HepG2 (cell line): ENCODE data around the gene PPARA. TPM values are rescaled to one million over a fixed set of nuclear protein-coding genes. Genes with fewer than 3 reads are reported as not detected.

ENCODE experiments used
- FOXJ3 ChIP-seq: sonication (generic); formaldehyde crosslinking; IDR thresholded peaks from 2 replicates; pipeline ENCODE4 v1.4.0; 2020; ENCODE audit warnings: missing genetic modification reagents, mild to moderate bottlenecking, borderline replicate concordance
- HNRNPL ChIP-seq: fragments of 200-400 bp; formaldehyde crosslinking; IDR thresholded peaks from 2 replicates; pipeline ENCODE4 v1.6.1; 2017; ENCODE audit warnings: mild to moderate bottlenecking, low read depth, low read length
- LCORL ChIP-seq, 2 experiments: fragments of 450-650 bp in 1 of 2; sonication (generic) in 1 of 2; formaldehyde crosslinking in 1 of 2; IDR thresholded peaks; 2 replicates each; pipeline versions ENCODE4 v1.5.0 to v1.6.1; 2017 to 2020; ENCODE audit warnings: antibody characterized with exemption in 1 of 2, missing genetic modification reagents in 1 of 2
- MAF1 ChIP-seq: sonication (generic); formaldehyde crosslinking; IDR thresholded peaks from 2 replicates; pipeline ENCODE4 v1.5.0; 2020; ENCODE audit warnings: missing genetic modification reagents, borderline replicate concordance
- MED13 ChIP-seq: sonication (generic); formaldehyde crosslinking; IDR thresholded peaks from 2 replicates; pipeline ENCODE4 v1.5.0; 2020; ENCODE audit warnings: missing genetic modification reagents
- MLX ChIP-seq: IDR thresholded peaks from 2 replicates; pipeline ENCODE4 v1.6.1; 2016
- NCOA1 ChIP-seq: sonication (generic); formaldehyde crosslinking; IDR thresholded peaks from 2 replicates; pipeline ENCODE4 v1.9.0; 2021; ENCODE audit warnings: missing genetic modification reagents
- NR2F6 ChIP-seq, 2 experiments: IDR thresholded peaks; 2 replicates each; pipeline ENCODE4 v1.6.1; 2016; ENCODE audit warnings: antibody characterized with exemption in 1 of 2, mild to moderate bottlenecking in 1 of 2
- RAD51 ChIP-seq: fragments of 450-650 bp; IDR thresholded peaks from 2 replicates; pipeline ENCODE4 v1.6.1; 2016; ENCODE audit warnings: borderline replicate concordance
- SNAI1 ChIP-seq: sonication (generic); formaldehyde crosslinking; IDR thresholded peaks from 2 replicates; pipeline ENCODE4 v1.5.0; 2020; ENCODE audit warnings: mild to moderate bottlenecking, missing genetic modification reagents, borderline replicate concordance
- ZBTB2 ChIP-seq: sonication (generic); formaldehyde crosslinking; IDR thresholded peaks from 2 replicates; pipeline ENCODE4 v1.8.0; 2022; ENCODE audit warnings: low read depth, missing genetic modification reagents
- ZNF101 ChIP-seq: sonication (generic); formaldehyde crosslinking; IDR thresholded peaks from 2 replicates; pipeline ENCODE4 v1.4.0; 2020; ENCODE audit warnings: mild to moderate bottlenecking, low read depth, missing genetic modification reagents, borderline replicate concordance
- ZNF121 ChIP-seq: sonication (generic); formaldehyde crosslinking; IDR thresholded peaks from 2 replicates; pipeline ENCODE4 v1.5.0; 2020; ENCODE audit warnings: mild to moderate bottlenecking, missing genetic modification reagents
- ZNF317 ChIP-seq: sonication (generic); formaldehyde crosslinking; IDR thresholded peaks from 2 replicates; pipeline ENCODE4 v1.5.0; 2020; ENCODE audit warnings: mild to moderate bottlenecking, missing genetic modification reagents
- ZNF549 ChIP-seq: sonication (generic); formaldehyde crosslinking; IDR thresholded peaks from 2 replicates; pipeline ENCODE4 v1.5.0; 2020; ENCODE audit warnings: missing genetic modification reagents
- ZNF605 ChIP-seq: sonication (generic); formaldehyde crosslinking; IDR thresholded peaks from 2 replicates; pipeline ENCODE4 v1.8.0; 2022; ENCODE audit warnings: mild to moderate bottlenecking, missing genetic modification reagents
- ZNF609 ChIP-seq: sonication (generic); formaldehyde crosslinking; IDR thresholded peaks from 2 replicates; pipeline ENCODE4 v1.4.0; 2020; ENCODE audit warnings: mild to moderate bottlenecking, missing genetic modification reagents, borderline replicate concordance
- ZNF883 ChIP-seq: sonication (generic); formaldehyde crosslinking; IDR thresholded peaks from 2 replicates; pipeline ENCODE4 v1.5.1; 2020; ENCODE audit warnings: mild to moderate bottlenecking, missing genetic modification reagents; ENCODE audit errors: not compliant biosample characterization
- polyA plus RNA-seq, 8 experiments: library from polyadenylated mRNA; depleted of rRNA in 3 of 8; stranded (reverse) in 7 of 8; unstranded in 1 of 8; fragments of >200 nt; fragmentation: Illumina TruSeq in 4 of 8; extraction: Trizol in 4 of 8; gene quantifications; 2 replicates each; pipeline versions ENCODE4 v1.2.1 to v1.2.3, GENCODE V29; 2011 to 2016; ENCODE audit warnings: low read depth in 4 of 8, missing spikeins in 1 of 8, mixed read lengths in 1 of 8; ENCODE audit not compliant: insufficient read depth in 1 of 8
- total RNA-seq, 5 experiments: library from RNA; depleted of rRNA; stranded (reverse); fragments of >200 nt; fragmentation: Illumina TruSeq; extraction: Trizol; gene quantifications; 2 replicates each; pipeline ENCODE4 v1.2.3, GENCODE V29; 2016; ENCODE audit warnings: low read depth in 1 of 5
- TF ChIP-seq, protein P1 (sequence below): sonication (generic); formaldehyde crosslinking; IDR thresholded peaks from 2 replicates; pipeline ENCODE4 v1.4.0; 2020; ENCODE audit warnings: missing genetic modification reagents
- TF ChIP-seq, protein P2 (sequence below): sonication (generic); formaldehyde crosslinking; IDR thresholded peaks from 2 replicates; pipeline ENCODE4 v1.5.0; 2020; ENCODE audit warnings: missing genetic modification reagents

The PPARA gene
- total and polyA plus RNA-seq, 2 of the 13 experiments (the other 11 are each of a cell fraction or from before 2014, with no cell fraction given) = 18.2 to 24.7 TPM

GRCh38 chr22:46250783-46251125 is 100.4 kb downstream of the PPARA start (continued):
- 0 out of 2 replicates have a peak, but pooled peaks have one; percentile 18 for TF ChIP-seq MLX (CRISPR knock-in tag)
- peak; percentile 45; the same call in 1 of the 2 replicates for TF ChIP-seq ZNF317 (CRISPR knock-in tag)
- no peak for TF ChIP-seq ZNF101 (CRISPR knock-in tag)
- no peak for TF ChIP-seq LCORL (IDR thresholded peaks at IDR 0.05)
- TF ChIP-seq LCORL (CRISPR knock-in tag; IDR thresholded peaks at IDR 0.05) = 0 out of 2 replicates have a peak, but pooled peaks have one; percentile 10
- no peak for TF ChIP-seq ZNF609 (CRISPR knock-in tag)
- TF ChIP-seq MAF1 (CRISPR knock-in tag) = 0 out of 2 replicates have a peak, but pooled peaks have one; percentile 30
- TF ChIP-seq ZNF883 (CRISPR knock-in tag) = no peak
- TF ChIP-seq RAD51 = no peak
- TF ChIP-seq, protein P1, sequence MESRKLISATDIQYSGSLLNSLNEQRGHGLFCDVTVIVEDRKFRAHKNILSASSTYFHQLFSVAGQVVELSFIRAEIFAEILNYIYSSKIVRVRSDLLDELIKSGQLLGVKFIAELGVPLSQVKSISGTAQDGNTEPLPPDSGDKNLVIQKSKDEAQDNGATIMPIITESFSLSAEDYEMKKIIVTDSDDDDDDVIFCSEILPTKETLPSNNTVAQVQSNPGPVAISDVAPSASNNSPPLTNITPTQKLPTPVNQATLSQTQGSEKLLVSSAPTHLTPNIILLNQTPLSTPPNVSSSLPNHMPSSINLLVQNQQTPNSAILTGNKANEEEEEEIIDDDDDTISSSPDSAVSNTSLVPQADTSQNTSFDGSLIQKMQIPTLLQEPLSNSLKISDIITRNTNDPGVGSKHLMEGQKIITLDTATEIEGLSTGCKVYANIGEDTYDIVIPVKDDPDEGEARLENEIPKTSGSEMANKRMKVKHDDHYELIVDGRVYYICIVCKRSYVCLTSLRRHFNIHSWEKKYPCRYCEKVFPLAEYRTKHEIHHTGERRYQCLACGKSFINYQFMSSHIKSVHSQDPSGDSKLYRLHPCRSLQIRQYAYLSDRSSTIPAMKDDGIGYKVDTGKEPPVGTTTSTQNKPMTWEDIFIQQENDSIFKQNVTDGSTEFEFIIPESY (CRISPR knock-in tag) = no peak
- TF ChIP-seq, protein P2, sequence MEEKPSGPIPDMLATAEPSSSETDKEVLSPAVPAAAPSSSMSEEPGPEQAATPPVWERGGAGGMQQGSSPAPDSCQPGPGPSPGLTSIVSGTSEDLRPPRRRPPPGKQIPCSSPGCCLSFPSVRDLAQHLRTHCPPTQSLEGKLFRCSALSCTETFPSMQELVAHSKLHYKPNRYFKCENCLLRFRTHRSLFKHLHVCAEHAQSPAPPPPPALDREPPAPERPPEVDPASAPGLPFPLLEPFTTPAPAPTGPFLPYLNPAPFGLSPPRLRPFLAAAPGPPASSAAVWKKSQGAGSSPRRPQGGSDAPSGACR (CRISPR knock-in tag) = peak; percentile 40; the same call in 1 of the 2 replicates
- no peak for TF ChIP-seq NCOA1 (CRISPR knock-in tag)
- 0 out of 2 replicates have a peak, but pooled peaks have one; percentile 39 for TF ChIP-seq MED13 (CRISPR knock-in tag)
- TF ChIP-seq ZBTB2 (CRISPR knock-in tag) = 0 out of 2 replicates have a peak, but pooled peaks have one; percentile 24
- 0 out of 2 replicates have a peak, but pooled peaks have one; percentile 43 for TF ChIP-seq SNAI1 (CRISPR knock-in tag)
- TF ChIP-seq ZNF605 (CRISPR knock-in tag) = peak; percentile 86; the same call in 1 of the 2 replicates
- no peak for TF ChIP-seq ZNF549 (CRISPR knock-in tag)
- 0 out of 2 replicates have a peak, but pooled peaks have one; percentile 31 for TF ChIP-seq FOXJ3 (CRISPR knock-in tag)
- TF ChIP-seq NR2F6 (IDR thresholded peaks at IDR 0.05) = no peak; the same call in 1 of the 2 replicates
- peak; percentile 22; the same call in 1 of the 2 replicates for TF ChIP-seq NR2F6 (CRISPR knock-in tag; IDR thresholded peaks at IDR 0.05)
- TF ChIP-seq HNRNPL = 0 out of 2 replicates have a peak, but pooled peaks have one; percentile 21
- TF ChIP-seq ZNF121 (CRISPR knock-in tag) = no peak
